Liver (tissue), 3 donors: ENCODE results near the gene ETV6.

Experiments used
- CTCF ChIP-seq: fragments of 150-350 bp; IDR thresholded peaks from 2 replicates; pipeline ENCODE4 v1.5.1; 2017; ENCODE audit warnings: improper control_type of control experiment, low read depth, low read length; ENCODE audit not compliant: missing input control
- EGR1 ChIP-seq, 2 donors: IDR thresholded peaks; 2 replicates each; pipeline ENCODE4 v1.6.1; 2016 to 2018; ENCODE audit warnings: antibody characterized with exemption in 2 of 2, low read depth in 2 of 2
- FOXA1 ChIP-seq: IDR thresholded peaks from 2 replicates; pipeline ENCODE4 v1.6.1; 2016; ENCODE audit warnings: antibody characterized with exemption
- GABPA ChIP-seq, 2 donors: IDR thresholded peaks in 1 of 2; conservative IDR thresholded peaks in 1 of 2; 2 replicates each; pipeline ENCODE4 v1.6.1; 2016; ENCODE audit warnings: antibody characterized with exemption in 2 of 2, mild to moderate bottlenecking in 1 of 2, moderate library complexity in 1 of 2
- JUND ChIP-seq, 2 donors: IDR thresholded peaks; 2 replicates each; pipeline ENCODE4 v1.6.1; 2016; ENCODE audit warnings: antibody characterized with exemption in 2 of 2
- RAD21 ChIP-seq, 2 donors: IDR thresholded peaks; 2 replicates each; pipeline ENCODE4 v1.6.1; 2016; ENCODE audit warnings: antibody characterized with exemption in 2 of 2, mild to moderate bottlenecking in 2 of 2
- REST ChIP-seq: IDR thresholded peaks from 2 replicates; pipeline ENCODE4 v1.6.1; 2016; ENCODE audit warnings: antibody characterized with exemption, mild to moderate bottlenecking
- RXRA ChIP-seq, 2 donors: IDR thresholded peaks; 2 replicates each; pipeline ENCODE4 v1.6.1; 2017 to 2018; ENCODE audit warnings: antibody characterized with exemption in 2 of 2, mild to moderate bottlenecking in 1 of 2
- SP1 ChIP-seq: IDR thresholded peaks from 2 replicates; pipeline ENCODE4 v1.6.1; 2018; ENCODE audit warnings: antibody characterized with exemption, mild to moderate bottlenecking
- TAF1 ChIP-seq: conservative IDR thresholded peaks from 2 replicates; pipeline ENCODE4 v1.6.1; 2016; ENCODE audit warnings: antibody characterized with exemption, mild to moderate bottlenecking
- TF ChIP-seq, protein P1 (sequence below): IDR thresholded peaks from 2 replicates; pipeline ENCODE4 v1.6.1; 2016; ENCODE audit warnings: antibody characterized with exemption
- donor health status: healthy.
- donor health status: healthy.

DNA sequence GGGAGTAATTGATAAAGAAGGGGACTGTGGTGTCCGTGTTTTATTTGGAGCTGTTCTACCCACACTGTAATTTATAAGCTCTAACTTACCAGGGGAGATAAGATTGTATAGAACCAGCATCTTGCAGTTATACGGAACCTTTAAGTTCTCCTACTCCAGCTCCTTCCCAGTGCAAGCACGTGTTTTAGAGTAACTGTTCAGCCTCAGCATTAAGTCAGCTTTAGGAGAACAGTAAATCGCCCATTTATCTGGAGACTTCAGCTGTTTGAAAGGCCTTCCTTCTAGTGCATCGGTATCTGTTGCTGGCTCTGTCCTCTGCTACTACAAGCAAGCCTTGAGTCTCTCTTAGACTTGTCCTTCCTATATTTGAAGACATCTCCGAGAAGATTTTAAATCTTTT lies 95.6 kb downstream of the ETV6 start:
- no peak for TF ChIP-seq JUND (IDR thresholded peaks at IDR 0.05)
- no peak for TF ChIP-seq CTCF
- TF ChIP-seq SP1 = no peak
- TF ChIP-seq, protein P1, sequence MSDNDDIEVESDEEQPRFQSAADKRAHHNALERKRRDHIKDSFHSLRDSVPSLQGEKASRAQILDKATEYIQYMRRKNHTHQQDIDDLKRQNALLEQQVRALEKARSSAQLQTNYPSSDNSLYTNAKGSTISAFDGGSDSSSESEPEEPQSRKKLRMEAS = no peak
- no peak for TF ChIP-seq TAF1
- TF ChIP-seq REST = no peak
- TF ChIP-seq GABPA (IDR thresholded peaks at IDR 0.05 in 1 of 2, conservative IDR thresholded peaks at IDR 0.05 in 1 of 2) = no peak
- no peak for TF ChIP-seq FOXA1
- no peak for TF ChIP-seq RXRA (IDR thresholded peaks at IDR 0.05)
- TF ChIP-seq RAD21 (IDR thresholded peaks at IDR 0.05) = no peak
- TF ChIP-seq EGR1 (IDR thresholded peaks at IDR 0.05; ENCODE audit: low read depth in 2 of 2) = no peak
